Measurements from ENCODE around the gene PPARA.
A peak's percentile ranks its signal among the peaks of the same experiment; 100 is the strongest.

Gene PPARA

DNA sequence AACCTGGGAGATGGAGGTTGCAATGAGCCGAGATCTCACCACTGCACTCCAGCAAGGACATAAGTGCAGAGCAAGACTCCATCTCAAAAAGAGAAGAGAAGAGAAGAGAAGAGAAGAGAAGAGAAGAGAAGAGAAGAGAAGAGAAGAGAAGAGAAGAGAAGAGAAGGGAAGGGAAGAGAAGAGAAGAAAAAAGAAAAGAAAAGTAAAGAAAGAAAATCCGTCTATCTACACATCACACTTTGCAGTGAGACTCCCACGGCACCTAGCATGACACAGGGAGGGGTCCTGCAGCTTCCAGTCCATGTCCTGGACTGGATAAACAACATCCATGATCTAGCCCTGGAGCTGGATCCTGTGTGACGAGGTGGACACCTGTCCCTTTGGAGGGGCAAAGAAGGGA lies 4.0 kb upstream of the PPARA start:
- DNase-seq, result no peak

DNA sequence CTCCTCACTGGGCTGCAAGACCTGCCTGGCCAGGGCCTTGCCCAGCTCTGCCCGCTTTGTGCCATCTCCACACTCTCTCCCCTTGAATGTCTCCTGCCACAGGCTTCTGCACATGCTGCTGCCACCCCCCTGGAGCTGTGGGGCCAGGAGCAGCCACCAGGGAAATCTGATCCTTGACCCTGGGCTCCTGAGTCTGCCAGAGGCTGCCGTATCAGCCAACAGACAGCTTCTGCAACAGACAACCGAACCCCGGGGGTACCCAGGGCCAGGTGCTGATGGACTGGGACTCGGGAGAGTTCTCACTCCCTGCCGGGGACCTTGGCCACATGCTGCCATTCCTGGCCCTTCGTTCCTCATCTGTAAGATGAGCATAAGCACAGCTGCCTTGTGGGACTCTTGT lies 3.3 kb upstream of the PPARA start:
- no peak for DNase-seq

DNA sequence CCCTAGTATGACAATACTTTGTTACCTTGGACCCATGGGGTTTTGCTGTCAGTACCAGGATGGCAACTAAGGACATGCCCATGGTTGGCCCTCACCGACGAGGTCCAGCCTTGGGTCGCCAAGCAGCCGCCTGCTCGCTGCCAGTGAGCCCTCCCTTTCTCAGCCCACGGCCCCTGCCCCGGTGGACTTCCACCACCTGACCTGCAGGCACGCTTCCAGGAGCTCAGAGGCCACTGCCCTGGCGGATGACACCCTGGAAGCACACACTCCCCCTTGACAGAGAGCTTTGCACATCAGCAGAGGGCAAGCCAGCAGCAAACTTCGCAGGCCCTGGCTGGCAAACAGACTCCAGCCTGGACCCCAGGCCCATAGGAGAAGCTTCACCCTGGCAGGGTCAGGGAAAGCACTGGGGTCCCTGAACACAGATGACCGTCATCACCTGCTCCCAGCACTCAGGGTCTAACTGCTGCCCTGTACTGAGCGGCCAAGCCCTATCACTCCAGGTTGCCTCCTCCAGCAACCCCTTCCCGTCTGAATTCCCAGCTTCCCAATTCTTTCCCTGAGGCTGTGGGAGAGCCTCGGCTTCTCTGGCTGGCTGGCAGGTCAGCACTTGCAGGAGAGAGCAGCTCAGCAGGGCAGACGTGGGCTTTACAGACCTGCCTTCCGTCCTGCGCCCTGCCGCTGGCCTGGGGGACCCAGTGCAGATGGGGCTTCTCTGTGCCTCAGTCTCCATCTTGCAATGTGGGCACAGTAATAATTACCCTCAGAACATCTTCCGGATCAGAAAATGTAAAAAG lies 2.7 kb upstream of the PPARA start:
- DNase-seq, result no peak

DNA sequence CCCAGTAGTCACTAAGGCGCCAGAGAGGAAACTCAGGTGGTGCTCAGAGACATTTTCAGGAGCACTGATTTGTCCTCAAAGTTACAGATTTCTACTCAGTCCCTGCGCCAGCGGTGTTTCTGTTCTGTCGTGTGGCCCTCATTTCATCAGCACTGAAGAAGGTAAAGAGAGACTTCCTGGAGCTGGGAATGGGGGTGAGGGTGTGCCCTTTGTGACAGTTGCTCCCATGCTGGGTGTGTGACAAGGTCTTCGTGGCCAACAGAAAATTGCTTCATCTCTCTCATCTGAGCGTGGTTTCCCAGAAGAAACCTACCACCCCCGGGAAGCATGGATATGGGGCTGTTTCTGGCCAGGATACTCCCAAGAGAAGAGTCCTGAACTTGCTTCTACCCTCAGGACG lies 2.0 kb upstream of the PPARA start:
- no peak for DNase-seq

DNA sequence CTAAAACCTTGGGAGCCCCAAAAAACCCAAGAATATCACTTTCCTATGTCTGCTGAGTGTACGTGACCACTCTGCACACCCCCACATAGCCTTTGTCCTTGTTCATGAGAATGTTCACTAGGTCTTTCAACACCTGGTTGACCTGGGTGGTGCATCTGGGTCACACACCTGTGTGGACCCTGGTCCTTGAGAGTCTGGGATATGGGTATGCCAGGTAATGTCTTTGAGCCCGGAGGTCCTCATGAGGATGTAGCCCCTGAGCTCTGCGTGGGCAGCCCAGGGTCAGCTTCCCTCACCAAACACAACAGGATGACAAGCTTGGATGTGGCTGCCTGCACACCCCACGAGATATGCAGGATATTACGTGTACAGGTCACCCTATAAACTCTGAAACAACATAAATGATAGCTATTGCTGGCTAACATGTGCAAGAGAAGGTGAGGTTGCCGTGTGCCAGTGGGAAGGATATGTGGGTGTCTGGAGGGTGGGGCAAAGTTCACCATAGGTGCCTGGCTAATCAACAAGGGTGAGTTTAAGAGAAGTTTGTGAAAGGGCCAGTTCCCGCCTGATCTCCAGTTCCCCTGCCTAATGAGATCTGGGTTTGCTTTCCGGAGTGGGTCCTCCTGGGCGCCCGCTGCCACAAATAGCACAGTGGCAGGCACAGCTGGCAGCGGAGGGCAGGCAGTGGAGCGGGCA lies 1.4 kb upstream of the PPARA start:
- DNase-seq, result no peak

DNA sequence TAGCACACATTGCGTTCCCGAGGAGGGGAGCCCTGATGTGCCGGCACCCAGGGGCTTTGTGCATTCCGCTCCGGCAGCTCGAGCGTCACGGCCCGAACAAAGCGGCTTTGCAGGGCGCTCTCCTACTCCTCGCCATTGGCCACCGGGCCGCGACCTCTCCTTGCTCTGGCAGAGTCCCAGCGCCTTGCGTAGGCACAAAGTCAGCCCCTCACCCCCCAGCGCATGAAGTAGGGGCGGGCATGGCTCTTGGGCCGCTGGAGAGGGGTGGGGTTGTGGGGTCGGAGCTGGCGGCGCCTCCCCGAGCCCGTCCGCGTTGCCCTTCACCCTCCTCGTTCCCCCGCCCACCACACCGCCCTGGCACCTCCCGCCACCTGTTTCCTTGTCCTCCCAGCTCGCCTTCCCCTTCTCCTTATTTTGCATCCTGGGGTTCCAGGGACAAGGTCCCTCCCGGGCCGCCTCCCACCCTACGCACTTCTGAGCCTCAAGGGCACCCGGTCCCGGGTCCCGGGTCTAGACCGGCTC lies 753 bp upstream of the PPARA start:
- peak; percentile 8 to 61 for DNase-seq

DNA sequence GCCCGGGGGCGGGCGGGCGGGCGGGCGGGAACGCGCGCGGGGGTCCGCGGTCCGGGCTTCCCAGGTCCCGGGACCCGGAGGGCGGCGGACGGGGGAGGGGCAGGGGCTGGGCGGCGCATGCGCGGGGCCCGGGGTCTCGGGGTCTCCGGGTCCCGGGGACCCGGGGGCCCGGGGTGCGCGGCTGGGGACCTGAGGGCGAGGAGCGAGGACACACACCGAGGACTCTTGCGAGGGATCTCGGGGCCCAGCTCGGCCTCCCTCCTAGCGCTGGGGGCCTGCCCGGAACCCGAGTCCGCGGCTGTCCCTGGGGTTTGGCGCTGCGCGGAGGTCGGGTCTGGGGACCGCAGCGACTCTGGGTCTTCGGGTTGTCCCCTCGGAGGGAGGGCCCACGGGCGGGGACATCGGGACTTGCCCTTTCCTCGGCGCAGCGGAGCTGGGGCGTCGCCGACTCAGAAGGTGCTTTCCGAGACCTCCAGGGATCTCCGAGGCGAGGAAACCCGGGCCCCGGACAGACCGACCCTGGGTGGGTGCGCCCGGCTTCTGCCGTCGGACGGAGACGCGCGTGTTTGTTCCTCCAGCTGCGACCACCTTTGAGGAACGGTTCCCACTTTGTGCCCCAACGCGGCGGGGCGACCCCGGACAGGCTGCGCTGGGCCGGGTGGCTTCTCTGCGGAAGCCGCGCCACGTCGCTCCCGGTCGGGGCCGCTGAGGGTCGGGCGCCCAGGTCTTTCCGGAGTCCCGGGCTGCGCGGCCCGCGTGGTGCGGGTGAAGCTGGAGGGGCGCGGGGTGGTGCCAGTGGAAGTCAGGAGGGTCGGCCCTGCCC lies 540 bp downstream of the PPARA start:
- peak in 1 of 2 experiments; percentile 51 for DNase-seq

DNA sequence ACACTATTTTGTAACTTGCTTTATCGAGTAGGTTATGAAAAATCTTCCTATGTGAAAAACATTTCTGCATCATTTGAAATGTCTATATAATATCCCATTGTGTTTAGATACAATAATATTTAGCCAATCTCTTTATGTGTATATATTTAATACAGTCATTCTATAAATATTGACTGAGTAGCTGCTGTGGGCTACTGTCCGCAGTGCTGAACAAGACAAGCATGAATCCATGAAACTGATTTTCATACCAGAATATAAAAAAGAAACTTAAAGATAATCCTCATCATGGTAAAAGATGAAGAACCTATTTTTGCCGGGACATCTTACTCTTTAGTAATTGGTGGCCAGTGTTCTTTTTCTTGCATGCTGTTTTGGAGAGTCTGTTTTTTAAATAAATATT lies 3.6 kb downstream of the PPARA start:
- no peak for DNase-seq

DNA sequence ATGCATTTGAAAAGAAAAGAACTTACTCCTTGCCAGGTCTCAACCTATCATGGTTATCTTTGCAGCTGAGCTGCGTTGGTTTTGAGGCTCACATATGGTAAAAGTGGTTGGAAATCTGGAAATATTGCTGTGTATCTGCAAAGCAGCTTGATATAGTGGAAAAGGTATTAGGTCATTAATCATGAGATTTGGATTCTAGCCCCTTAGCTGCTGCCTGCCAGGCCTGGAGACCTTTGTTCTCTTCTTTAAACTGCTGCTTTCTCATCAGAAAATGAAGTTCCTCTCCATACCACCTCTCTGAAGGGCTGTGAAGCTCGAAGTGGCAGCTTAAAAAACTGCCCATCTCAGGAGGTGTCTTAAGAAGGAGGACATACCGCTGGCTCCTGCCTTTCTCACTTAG lies 5.7 kb downstream of the PPARA start:
- DNase-seq, result no peak

DNA sequence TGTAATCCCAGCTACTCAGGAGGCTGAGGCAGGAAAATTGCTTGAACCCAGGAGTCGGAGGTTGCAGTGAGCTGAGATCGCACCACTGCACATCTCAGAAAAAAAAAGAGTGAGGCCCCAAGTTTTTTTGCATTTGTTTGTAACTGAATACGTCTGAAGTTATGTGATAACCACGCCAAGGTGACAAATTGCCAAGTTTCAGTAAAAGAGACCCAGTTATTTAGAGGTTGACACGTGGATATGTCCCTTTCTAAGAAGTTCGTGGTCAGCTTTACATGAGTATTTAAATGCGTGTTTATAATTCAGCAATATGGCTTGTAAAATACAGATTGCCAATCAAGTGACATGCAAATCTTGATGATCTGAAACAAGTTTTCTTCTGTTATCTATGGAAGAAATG lies 8.0 kb downstream of the PPARA start:
- DNase-seq, result no peak

DNA sequence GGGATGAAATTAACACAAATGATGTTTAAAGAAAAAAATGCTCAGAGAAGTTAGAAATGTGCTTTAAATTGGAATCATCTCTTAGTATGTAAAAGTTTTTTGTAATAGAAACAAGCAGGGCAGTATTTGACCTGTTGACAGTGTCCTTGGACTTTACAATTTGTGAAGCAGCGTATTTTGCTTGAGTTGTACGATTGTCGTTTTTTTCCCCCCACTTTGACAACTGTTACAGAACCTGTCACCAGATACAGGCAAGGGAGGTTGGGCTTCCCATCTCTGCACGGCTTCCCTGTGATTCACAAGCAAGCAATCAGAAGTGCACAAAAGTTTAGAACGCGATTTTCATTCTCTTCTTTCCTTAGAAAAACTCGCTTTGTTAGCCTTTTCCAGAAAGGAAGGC lies 8.9 kb downstream of the PPARA start:
- no peak for DNase-seq

DNA sequence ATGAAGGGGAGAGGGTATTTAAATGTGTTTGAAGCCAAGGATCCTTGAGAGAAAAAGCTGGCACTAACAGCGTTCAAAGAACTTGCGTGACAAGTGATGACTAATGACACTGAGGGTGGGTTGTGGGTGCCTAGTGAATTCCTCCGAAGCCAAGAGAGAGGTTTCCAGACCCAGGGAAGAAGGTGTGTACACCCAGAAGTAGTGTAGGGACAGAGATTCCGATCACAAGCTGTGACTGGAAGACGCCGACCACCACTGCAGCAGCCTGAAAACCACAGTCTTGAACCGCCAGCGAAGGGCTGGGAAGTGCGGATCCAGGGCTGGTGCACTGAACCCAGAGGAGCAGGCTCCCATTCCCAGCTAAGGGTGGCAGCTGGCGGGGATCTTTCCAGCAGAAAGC lies 9.5 kb downstream of the PPARA start:
- DNase-seq, result no peak

DNA sequence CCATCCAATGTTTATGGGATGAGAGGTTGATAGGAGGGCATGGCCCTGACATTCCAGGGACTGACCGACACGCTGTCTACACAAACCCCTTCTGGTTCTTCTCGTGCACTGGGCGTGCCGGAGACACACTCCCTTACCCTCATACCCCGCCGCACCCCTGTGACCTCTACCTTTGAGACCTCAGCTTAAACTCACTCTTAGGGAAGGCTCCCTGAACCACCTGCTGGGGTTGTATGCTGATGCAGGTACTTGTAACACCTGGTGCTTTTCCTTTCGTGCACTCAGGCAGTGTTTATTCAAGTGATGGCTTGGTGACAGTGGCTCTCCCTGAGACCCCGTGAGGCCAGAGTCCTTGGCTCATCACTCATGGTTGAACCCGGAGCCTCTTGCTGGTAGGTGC lies 12.0 kb downstream of the PPARA start:
- no peak for DNase-seq

DNA sequence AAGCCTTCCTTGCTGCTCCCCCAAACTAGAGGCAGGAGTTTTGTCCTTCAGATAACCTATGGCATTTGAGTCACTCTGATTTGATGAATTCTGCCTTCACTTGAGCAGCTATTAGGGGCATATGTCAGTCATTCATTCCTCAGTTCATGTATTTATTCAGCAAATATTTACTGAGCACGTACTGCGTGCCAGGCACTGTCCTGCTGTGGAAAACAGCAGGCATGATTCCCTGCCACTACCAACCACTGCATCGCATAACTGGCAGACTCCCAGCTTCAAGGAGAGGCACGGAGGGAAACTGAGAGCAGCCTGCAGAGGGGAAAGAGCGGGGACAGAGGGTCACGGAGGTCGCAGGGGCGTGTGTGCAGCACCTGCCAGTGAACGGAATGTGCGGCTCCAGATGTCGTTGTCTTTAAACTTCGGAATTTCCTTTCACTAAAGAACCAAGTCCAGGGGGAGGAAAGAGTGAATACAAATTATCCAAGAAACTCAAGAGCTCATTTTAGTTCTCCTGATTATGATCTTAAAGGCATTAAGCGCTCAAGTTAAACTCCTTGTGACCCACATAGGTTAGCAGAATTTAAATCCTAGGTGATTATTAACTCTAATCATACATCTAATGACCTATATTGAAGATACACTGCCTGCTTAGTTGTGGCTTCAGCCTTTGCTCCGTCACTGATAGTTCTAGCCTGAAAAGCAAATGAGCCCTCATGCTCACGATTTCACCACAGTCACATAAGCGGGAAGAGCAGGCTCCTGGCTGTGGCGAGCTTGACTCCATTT lies 12.6 kb downstream of the PPARA start:
- no peak for DNase-seq

DNA sequence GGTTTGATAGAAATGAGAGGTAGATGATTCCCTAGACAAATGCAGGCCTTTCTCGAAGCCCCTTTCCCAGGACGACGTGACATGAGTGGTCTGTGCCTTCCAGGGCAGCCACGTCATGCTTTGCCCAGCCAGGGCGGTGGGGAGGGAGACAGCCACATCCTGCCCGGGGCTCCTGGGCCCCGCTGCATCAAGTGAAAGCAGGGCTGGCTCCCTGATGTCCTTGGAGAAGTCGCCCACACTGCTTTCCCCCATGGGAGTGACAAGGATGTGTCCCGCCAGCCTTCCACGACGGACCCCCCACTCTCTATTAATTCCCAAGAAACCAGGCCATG lies 13.2 kb downstream of the PPARA start:
- no peak for DNase-seq

DNA sequence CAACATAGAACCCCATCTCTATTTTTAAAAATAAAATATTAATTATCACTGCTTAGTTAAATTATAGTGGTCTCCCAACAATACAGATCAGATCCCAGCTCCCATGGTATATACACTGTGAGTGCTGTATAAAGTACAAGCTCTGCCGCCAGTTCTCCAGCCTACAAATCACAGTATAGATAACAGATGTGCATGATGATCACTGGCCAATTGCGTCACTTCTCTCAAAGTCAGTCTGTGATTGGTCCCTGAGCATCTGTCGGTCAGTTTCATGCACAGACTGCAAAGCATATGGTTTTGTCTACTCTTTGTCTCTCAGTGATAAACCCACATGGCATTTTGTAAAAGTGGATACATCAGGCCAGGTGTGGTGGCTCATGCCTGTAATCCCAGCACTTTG lies 15.7 kb downstream of the PPARA start:
- DNase-seq, result no peak

DNA sequence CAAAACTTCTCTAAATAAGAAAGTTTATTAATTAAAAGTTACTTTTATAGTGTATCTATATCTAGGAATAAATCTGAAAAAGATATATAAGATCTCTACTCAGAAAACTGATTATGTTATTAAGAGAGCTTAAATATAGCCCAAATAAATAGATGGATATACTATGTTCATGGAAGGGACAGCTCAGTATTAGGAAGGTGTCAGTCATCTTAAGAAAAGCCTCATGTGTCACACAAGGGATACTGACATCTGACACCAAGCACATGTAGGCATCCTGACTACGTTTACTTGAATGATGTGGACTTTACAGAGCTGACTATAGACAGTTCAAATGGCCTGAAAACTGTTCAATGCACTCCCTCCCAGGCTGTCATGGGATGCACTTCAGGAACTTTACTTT lies 19.3 kb downstream of the PPARA start:
- DNase-seq, result no peak

DNA sequence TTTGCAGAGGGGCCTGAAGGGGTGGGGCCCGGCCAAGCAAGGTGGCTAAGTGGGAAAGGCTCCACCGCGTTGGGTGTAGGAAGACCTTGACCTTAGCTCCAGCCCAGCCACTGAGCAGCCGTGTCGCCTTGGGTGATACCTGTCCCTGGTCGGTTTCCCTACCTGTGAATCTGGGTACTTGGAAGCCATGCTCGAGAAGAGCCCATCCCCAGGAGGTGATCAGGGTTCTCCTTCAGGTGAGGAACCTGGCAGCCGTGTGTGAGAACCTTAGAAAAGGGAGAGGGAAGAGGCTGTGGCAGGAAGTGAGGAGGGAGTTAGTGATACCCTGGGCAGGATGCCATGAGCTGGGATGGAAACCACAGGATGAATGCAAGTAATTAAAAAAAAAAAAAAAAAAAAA lies 21.6 kb downstream of the PPARA start:
- DNase-seq, result no peak

DNA sequence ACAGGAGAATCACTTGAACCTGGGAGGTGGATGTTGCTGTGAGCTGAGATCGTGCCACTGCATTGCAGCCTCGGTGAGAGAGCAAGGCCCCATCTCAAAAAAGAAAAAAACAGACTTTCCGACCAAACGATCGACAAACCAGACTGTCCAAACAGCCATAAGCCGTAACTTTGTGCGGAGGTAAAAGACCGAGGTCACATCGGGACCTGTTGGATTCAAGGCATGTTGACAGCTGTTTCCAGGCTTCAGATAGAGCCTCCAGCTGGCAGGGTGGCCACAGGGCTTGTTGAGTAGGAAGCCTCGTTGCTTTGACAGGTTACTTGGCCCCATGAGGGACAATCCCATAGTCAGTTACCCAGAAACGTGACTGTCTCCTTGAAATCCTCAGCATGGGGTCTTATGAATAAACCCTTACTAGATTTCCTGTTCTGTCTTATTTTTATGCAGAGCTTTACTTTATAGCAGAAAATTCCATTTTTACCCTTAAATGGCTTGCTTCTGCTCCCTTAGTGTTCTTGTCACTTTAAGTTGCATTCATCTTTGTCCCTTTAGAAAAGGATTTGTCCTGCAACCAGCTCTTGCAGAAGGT lies 22.3 kb downstream of the PPARA start:
- no peak for DNase-seq

DNA sequence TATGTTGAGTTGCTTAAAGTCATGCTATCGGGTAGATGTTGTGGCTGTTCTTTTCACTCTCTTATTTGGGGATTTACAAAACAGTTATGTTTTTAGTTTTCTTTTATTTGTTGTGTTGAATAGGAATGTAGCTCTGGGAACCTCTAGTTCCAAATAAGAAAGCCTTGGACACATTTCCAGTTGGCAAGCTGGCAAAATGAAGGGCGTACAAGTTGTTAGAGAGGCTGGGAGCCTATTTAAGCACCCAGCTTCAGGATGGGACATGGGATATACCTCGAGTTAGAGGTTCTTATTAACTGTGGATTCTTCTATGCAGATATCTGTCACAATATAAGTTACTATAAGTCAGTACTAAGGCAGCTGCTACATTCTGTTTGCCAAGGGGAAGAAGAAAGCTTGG lies 22.8 kb downstream of the PPARA start:
- no peak for DNase-seq

DNA sequence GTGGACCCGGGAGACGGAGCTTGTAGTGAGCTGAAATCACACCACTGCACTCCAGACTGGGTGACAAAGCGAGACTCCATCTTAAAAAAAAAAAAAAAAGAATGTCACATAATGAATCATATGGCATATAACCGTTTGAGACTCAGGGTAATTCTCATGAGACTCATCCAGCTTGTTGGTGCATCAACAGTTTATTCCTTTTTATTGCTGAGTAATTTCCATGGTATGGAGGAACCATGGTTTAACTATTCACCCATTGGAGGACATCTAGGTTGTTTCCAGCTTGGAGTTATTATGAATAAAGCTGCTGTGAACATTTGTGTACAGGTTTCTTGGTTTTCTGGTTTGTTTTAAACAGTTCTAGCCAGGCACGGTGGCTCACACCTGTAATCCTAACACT lies 25.3 kb downstream of the PPARA start:
- DNase-seq, result no peak

DNA sequence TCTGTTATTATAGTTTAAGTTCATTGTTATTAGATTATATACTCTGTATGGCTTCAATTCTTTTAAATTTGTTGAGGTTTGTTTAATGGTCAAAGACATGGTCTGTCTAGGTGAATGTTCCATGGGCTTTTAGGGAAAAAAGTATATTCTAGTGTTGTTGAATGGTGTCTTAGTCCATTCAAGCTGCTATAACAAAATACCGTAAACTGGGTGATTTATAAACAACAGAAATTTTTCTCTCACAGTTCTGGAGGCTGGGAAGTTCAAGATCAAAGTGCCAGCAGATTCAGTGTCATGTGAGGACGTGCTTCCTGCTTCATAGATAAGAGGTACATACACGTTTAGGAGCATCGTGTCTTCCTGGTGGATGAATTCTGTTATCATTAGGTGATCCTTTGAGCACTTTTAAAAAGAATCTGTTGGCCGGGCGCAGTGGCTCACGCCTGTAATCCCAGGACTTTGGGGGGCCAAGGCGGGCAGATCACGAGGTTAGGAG lies 26.2 kb downstream of the PPARA start:
- DNase-seq, result no peak
